ENCODE data around the gene OSBPL5.

The OSBPL5 gene

DNA sequence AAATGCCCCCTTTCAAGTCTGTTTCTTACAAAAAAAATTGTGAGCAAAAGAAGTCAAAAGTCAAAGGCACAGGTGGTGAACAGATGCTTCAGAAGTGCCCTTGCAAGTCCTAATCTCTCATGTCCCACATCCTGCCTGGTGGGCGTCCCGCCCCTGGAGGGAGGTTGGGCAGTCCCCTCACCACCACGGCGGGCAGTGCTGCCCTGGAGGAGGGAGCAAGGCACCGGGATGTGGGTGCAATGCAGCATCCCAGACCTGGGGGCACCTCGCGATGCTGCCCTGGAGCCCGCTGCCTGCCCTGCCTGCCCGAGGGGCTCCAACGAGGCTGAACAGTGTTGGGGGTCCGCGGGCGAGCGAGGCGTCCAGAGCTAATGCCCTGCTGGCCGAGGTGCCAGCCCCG is 37.6 kb upstream of the OSBPL5 start:
- TF ChIP-seq CEBPB (IDR thresholded peaks at IDR 0.05) (no peak), TAF1 (IDR thresholded peaks at IDR 0.05; ENCODE audit: low read depth) (no peak), TEAD4 (IDR thresholded peaks at IDR 0.05) (no peak), RAD21 (IDR thresholded peaks at IDR 0.05; ENCODE audit: low read depth) (no peak), EP300 (IDR thresholded peaks at IDR 0.05; ENCODE audit: borderline replicate concordance) (no peak), EGR1 (IDR thresholded peaks at IDR 0.05) (no peak), YY1 (IDR thresholded peaks at IDR 0.05; ENCODE audit: low read depth) (no peak), FOXM1 (IDR thresholded peaks at IDR 0.05; ENCODE audit: borderline replicate concordance, low read depth) (no peak), TCF12 (IDR thresholded peaks at IDR 0.05; ENCODE audit: low read depth) (no peak)
- TF ChIP-seq, protein P1, sequence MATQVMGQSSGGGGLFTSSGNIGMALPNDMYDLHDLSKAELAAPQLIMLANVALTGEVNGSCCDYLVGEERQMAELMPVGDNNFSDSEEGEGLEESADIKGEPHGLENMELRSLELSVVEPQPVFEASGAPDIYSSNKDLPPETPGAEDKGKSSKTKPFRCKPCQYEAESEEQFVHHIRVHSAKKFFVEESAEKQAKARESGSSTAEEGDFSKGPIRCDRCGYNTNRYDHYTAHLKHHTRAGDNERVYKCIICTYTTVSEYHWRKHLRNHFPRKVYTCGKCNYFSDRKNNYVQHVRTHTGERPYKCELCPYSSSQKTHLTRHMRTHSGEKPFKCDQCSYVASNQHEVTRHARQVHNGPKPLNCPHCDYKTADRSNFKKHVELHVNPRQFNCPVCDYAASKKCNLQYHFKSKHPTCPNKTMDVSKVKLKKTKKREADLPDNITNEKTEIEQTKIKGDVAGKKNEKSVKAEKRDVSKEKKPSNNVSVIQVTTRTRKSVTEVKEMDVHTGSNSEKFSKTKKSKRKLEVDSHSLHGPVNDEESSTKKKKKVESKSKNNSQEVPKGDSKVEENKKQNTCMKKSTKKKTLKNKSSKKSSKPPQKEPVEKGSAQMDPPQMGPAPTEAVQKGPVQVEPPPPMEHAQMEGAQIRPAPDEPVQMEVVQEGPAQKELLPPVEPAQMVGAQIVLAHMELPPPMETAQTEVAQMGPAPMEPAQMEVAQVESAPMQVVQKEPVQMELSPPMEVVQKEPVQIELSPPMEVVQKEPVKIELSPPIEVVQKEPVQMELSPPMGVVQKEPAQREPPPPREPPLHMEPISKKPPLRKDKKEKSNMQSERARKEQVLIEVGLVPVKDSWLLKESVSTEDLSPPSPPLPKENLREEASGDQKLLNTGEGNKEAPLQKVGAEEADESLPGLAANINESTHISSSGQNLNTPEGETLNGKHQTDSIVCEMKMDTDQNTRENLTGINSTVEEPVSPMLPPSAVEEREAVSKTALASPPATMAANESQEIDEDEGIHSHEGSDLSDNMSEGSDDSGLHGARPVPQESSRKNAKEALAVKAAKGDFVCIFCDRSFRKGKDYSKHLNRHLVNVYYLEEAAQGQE (IDR thresholded peaks at IDR 0.05; ENCODE audit: low read depth), result no peak
- TF ChIP-seq, protein P2, sequence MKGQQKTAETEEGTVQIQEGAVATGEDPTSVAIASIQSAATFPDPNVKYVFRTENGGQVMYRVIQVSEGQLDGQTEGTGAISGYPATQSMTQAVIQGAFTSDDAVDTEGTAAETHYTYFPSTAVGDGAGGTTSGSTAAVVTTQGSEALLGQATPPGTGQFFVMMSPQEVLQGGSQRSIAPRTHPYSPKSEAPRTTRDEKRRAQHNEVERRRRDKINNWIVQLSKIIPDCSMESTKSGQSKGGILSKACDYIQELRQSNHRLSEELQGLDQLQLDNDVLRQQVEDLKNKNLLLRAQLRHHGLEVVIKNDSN (IDR thresholded peaks at IDR 0.05), result no peak

DNA sequence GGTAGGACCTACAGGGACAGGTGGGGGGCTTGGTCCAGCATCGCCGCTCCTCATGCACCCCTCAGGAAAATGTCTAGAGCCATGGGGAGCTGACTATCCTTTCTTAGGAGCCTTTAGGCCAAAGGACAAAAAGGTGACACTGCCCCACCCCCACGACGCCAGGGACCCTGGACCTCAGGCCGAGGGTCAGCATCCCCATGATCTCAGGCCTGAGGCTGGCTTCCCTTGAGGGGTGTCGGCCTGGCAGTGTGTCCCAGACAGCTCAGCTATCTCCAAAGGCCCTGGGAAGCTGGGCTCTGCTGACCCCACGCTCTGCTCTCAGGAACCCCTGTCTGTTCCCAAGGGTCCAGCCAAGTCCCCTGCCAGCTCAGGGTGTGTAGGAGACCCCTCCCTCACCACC is 37.2 kb upstream of the OSBPL5 start:
- TF ChIP-seq TEAD4 (IDR thresholded peaks at IDR 0.05), result no peak
- no peak for TF ChIP-seq TCF12 (IDR thresholded peaks at IDR 0.05; ENCODE audit: low read depth)
- no peak for TF ChIP-seq EGR1 (IDR thresholded peaks at IDR 0.05)
- TF ChIP-seq, protein P1 (IDR thresholded peaks at IDR 0.05; ENCODE audit: low read depth), result no peak
- TF ChIP-seq YY1 (IDR thresholded peaks at IDR 0.05; ENCODE audit: low read depth), result no peak
- TF ChIP-seq, protein P2 (IDR thresholded peaks at IDR 0.05), result no peak
- no peak for TF ChIP-seq FOXM1 (IDR thresholded peaks at IDR 0.05; ENCODE audit: borderline replicate concordance, low read depth)
- TF ChIP-seq ZBTB7A (IDR thresholded peaks at IDR 0.05; ENCODE audit: low read depth), result no peak
- TF ChIP-seq TAF1 (IDR thresholded peaks at IDR 0.05; ENCODE audit: low read depth), result no peak
- no peak for TF ChIP-seq NFIC (IDR thresholded peaks at IDR 0.05)
- no peak for TF ChIP-seq EP300 (IDR thresholded peaks at IDR 0.05; ENCODE audit: borderline replicate concordance)
- no peak for TF ChIP-seq CEBPB (IDR thresholded peaks at IDR 0.05)
- no peak for TF ChIP-seq RAD21 (IDR thresholded peaks at IDR 0.05; ENCODE audit: low read depth)
- TF ChIP-seq, protein P3, sequence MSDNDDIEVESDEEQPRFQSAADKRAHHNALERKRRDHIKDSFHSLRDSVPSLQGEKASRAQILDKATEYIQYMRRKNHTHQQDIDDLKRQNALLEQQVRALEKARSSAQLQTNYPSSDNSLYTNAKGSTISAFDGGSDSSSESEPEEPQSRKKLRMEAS (IDR thresholded peaks at IDR 0.05), result no peak

DNA sequence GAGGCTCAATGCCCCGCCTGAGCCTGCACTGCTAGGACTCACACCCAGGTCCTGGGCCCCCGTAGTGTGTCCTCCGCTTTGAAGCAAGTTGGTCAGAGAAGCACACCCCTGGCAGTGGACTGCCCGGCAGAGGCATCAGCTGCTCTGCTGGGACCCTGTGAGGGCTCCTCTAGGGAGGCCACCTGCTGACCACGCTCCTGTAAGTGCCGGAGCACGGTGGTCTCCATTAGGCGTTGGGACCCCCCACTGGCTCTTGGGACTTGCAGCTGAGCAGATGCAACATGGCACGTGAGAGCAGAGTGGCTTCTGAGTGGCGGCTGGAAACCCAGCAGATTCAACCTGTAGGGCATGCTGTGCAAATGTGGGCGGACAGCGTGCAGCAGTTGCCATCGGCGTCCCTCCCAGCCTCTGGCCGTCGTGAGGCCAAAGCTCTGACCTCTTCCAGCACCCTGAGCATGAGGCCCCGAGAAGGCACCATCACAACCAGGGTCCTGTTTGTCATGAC is 36.6 kb upstream of the OSBPL5 start:
- no peak for TF ChIP-seq TAF1 (IDR thresholded peaks at IDR 0.05; ENCODE audit: low read depth)
- no peak for TF ChIP-seq CREB1 (IDR thresholded peaks at IDR 0.05; ENCODE audit: low read depth)
- TF ChIP-seq ZBTB7A (IDR thresholded peaks at IDR 0.05; ENCODE audit: low read depth), result no peak
- no peak for TF ChIP-seq NFIC (IDR thresholded peaks at IDR 0.05)
- TF ChIP-seq, protein P1 (IDR thresholded peaks at IDR 0.05; ENCODE audit: low read depth), result no peak
- no peak for TF ChIP-seq EP300 (IDR thresholded peaks at IDR 0.05; ENCODE audit: borderline replicate concordance)

DNA sequence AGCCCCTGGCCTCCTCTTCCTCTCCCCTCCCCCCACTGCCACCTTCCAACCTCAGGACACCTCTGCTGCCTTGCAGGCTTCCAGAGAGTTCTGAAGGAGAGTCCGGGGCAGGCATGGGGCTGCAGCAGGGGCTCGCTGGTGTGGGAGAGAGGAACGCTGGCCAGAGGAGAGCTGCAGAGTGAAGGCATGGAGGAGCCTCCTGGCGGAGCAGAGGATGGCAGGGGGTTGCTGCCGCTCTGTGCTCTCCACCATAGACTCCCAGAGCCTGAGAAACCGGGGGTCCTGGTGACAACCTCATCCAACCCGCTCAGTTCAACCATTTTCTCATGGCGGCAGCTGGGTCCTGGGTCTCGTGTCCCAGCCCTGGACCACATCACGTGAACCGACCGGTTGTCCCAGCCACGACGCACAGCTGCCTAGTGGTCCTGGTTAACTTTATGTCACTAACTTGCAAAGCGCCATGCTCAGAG is 36.0 kb upstream of the OSBPL5 start:
- TF ChIP-seq TAF1 (IDR thresholded peaks at IDR 0.05; ENCODE audit: low read depth), result no peak
- no peak for TF ChIP-seq ZBTB7A (IDR thresholded peaks at IDR 0.05; ENCODE audit: low read depth)
- no peak for TF ChIP-seq CEBPB (IDR thresholded peaks at IDR 0.05)
- no peak for TF ChIP-seq FOXM1 (IDR thresholded peaks at IDR 0.05; ENCODE audit: borderline replicate concordance, low read depth)
- no peak for TF ChIP-seq TEAD4 (IDR thresholded peaks at IDR 0.05)
- TF ChIP-seq, protein P1 (IDR thresholded peaks at IDR 0.05; ENCODE audit: low read depth), result no peak
- TF ChIP-seq CREB1 (IDR thresholded peaks at IDR 0.05; ENCODE audit: low read depth), result no peak
- no peak for TF ChIP-seq YY1 (IDR thresholded peaks at IDR 0.05; ENCODE audit: low read depth)
- TF ChIP-seq EP300 (IDR thresholded peaks at IDR 0.05; ENCODE audit: borderline replicate concordance), result no peak
- TF ChIP-seq, protein P3 (IDR thresholded peaks at IDR 0.05), result no peak
- TF ChIP-seq, protein P2 (IDR thresholded peaks at IDR 0.05), result no peak

All from Ishikawa (cell line).